ENCODE measurements around the gene ZNF205.

ZNF205 gene

DNA sequence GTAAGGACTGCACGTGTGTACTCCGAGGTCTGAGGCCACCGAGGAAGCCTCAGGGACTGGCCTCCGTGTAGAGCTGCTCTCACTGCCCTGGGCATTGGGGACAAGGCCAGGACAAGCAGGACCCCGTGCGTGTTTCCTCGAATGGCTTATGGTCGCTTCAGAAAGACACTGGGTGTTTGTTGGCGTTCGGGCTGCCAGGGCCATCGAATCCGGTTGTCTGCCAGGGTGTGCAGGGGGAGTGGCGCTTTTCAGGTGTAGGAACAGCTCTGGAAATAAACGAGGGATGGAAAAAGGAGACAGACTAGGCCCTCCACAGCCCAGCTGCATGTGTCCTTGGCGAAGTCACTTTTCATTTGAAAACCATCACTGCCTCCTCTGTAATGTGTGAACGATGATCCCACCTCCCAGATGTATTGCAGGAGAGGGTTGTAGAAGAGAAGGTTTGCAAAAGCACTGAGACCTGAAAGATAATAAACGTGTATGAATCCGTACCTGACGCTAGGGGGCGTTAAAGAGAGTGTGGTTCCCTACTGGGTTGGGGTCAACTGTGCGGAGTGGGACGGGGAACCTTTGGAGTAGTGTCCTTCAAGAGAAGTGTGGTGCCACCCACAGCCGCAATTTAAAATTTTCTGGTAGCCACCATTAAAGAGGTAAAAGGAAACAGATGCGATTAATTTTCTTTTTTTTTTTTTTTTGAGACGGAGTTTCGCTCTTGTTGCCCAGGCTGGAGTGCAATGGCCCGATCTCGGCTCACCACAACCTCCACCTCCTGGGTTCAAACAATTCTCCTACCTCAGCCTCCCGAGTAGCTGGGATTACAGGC is 11.2 kb upstream of the ZNF205 start:
- peak; percentile 38 to 43 for DNase-seq (ENCODE audit: low read depth in 2 of 2)

DNA sequence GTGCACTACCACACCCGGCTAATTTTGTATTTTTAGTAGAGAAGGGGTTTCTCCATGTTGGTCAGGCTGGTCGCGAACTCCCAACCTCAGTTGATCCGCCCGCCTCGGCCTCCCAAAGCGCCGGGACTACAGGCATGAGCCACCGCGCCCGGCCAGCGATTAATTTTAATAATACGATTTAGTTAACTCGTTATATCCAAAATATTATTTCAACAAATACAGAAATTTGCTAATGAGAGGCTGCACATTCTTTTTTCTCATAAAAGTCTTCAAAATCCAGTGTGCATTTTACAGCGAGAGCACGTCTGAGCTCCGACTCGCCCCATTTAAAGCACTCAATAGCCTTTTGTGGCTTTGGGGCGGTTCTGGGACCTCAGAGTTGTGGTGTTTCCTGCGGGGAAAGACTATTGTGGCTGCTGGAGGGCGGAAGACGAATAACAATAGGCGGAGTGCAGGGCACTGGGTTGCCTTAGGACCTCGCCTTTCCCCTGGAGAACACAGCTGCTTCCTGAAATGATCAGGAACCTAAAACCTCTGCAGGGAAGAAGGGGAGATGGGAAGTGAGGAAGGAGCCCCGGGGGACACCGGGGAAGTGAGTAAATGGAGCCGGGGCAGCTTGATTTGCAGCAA is 10.4 kb upstream of the ZNF205 start:
- DNase-seq (ENCODE audit: low read depth in 2 of 2) = no peak

DNA sequence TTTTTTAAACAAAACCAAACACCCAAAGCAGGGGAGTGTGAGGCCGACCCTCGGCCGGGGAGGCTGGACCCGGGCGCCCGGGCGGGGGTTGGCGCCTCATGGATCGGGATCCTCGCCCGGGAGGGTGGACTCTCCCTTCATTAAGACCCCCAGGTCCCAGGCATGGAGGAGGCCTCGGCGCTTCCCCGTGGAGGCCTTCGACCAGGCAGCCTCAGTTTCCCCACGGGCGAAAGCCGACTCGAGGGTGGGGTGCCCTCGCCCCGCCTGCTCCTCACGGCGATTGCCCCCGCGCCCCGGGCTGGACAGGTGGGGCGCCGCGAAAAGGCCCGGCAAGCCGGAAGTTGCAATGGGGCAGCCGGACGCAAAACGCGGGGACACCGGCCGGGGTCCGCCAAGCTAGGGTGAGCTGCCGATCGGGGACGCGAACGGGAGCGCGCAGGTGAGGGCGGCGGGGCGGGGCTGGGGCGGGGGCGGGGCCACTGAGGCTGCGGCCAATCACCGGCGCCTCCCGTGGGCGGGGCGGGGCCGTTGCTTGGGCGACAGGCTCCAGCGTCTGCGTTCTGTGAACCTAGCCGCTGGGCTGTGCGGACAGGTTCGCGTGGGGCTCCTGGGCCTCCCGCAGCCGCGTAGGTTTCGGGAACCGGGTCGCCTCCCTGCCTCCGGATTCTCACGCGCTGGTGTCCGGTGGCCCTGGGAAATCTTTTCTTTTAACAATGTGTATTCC is 6.0 kb upstream of the ZNF205 start:
- DNase-seq (ENCODE audit: low read depth in 2 of 2) = peak; percentile 89 to 91

DNA sequence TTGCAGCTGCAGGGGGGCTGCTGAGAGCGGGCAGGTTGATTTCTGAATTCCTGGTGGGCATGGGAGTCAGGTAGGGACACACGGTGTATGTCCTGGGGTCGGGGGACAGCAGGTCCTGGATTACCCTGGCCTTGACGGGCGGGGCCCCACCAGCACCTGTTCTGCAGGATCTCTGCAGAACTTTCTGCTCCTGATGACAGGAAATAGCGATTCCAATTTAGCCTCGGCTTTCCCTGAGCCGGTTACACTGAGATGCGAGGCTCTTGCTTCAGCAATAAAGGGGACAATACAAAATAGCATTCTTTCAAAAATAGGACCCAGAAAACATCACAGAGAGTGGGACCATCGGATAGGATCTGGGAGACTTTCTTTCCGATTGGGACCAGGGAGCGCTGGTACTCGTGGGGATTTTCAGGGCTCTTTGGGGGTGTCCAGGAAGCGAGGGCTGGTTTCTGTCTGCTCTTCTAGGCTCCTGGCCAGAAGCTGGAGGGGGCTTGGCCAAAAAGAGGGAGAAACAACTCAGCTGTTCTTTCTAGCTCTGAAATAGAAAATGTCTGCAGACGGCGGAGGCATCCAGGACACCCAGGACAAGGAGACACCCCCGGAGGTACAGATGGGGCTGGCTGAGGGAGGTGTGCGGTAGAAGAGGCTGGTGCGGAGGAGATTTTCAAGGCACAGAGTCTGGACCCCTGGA is 642 bp downstream of the ZNF205 start:
- DNase-seq (ENCODE audit: low read depth in 2 of 2) = no peak

DNA sequence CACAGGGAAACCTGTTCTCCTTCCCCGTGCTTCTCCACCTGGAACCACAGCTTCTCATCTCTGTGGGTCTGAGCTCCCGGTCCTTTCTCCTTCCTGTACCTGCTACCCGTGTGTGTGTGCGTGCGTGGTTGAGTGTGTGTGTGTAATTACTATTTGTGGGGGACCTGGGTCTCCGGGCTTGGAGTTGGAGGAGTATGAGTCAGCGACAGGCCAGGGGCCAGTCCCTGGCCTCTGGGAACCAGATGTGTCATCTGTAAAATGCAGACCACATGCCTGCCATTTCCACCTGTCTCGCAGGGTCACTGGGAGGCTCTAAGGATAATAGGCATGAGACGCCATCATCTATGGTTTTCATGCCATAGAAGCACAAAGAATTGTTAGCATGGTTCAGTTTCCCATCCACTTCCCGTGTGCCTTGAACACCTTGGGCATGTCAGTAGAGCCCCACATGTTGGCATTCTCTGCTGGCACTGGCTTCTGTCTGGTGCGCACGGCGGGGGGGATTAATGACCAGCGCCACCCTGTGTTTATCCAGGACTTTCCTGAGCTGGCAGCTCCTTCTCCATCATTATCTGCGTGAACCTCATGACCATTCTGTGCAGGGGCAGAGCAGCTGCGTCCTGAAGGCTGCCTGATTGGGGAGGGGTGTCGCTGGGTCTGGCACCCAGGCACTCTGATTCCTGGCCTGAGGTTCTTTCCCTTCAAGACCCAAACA is 1.5 kb downstream of the ZNF205 start:
- no peak for DNase-seq (ENCODE audit: low read depth in 2 of 2)

DNA sequence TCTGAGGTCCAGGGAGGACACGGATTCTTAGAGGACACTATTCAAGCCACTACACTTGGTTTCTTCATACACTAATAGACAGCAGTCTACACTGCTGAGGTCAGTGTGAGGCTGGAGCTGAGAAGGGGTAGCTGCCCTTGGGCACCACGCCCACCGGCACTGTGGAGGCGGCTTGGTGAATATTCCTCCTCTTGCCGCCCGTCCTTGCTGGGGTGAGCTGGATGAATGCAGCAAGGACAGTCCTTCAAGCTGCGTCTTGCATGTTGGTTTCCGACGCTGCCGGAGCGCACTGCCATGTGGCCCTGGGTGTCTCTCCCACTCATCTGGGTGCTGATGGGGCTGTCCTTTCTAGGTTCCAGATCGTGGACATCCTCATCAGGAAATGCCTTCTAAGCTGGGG is 2.6 kb downstream of the ZNF205 start:
- no peak for DNase-seq (ENCODE audit: low read depth in 2 of 2)

DNA sequence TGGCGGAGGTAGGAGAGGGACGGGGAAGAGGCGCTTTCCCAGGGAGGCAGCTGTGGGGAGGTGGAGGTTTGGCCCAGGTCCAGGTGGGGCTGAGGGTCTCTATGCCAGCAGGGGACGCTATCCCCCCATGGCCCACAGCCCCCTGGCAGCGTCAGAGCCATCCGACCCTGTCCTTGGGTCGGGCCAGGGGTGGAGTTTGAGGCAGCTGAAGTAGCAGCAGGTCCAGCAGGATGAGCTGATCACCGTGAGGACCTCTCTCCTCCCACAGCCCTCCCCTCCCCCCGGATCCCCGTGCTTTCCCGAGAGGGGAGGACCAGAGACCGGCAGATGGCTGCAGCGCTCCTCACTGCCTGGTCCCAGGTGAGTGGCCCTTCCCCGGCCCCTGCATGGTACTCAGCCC is 3.2 kb downstream of the ZNF205 start:
- no peak for DNase-seq (ENCODE audit: low read depth in 2 of 2)

DNA sequence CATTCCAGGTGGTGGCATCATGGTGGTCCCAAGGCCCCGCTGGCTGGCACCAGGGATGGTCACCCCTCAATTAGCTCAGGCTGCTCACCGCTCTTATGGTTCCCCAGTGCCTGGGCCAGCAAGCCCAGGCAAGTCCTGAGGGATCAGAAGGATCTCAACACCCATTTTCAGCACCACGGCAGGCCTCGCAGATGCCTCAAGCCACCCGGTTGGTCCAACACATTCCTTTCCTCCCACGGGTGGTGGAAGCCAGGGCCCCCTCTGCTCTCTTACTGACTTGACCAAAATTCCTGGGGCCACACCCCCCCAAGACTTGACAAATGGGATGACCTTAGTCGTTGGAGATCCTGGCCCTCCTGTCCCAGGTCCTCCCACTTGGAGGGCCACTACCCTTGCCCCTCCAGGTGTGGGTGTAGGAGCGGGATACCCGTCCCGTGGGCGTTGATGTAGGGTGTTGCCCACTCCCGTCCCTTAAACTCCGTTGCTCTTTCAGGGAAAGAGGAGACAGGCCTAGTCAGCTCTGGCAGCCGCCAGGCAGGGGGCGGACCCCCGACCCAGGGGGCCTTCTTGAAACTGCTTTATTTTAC is 5.9 kb downstream of the ZNF205 start:
- no peak for DNase-seq (ENCODE audit: low read depth in 2 of 2)

DNA sequence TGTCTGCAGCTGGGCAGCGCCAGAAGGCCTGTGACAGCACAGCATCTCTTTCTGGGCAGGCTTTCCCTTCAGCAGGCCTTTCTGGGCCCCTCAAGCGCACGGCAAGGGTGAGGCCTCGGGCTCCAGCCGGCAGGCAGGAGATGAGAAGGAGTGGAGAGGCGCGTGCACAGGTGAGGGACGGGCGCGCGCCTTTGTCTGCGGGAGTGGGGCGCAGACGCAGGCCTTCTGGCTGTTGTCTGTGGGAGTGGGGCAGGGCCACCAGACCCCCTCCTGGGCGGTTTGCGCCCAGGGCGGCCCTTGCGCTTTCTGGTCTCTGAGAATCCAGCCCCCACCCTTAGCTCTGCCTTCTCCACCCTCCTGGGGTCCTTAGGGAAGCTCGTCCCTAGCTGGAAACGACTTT is 6.5 kb downstream of the ZNF205 start:
- no peak for DNase-seq (ENCODE audit: low read depth in 2 of 2)

DNA sequence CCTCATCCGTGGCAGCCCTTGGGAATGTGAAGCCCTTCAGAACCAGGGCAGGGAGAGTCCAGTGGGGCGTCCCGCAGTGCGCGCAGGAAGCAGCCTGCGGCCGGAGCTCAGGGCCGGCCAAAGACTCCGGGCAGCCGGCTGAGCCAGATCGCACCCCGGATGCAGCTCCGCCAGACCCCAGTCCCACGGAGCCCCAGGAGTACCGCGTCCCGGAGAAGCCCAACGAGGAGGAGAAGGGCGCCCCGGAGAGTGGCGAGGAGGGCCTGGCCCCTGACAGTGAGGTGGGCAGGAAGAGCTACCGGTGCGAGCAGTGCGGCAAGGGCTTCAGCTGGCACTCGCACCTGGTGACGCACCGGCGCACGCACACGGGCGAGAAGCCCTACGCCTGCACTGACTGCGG is 6.9 kb downstream of the ZNF205 start:
- no peak for DNase-seq (ENCODE audit: low read depth in 2 of 2)

DNA sequence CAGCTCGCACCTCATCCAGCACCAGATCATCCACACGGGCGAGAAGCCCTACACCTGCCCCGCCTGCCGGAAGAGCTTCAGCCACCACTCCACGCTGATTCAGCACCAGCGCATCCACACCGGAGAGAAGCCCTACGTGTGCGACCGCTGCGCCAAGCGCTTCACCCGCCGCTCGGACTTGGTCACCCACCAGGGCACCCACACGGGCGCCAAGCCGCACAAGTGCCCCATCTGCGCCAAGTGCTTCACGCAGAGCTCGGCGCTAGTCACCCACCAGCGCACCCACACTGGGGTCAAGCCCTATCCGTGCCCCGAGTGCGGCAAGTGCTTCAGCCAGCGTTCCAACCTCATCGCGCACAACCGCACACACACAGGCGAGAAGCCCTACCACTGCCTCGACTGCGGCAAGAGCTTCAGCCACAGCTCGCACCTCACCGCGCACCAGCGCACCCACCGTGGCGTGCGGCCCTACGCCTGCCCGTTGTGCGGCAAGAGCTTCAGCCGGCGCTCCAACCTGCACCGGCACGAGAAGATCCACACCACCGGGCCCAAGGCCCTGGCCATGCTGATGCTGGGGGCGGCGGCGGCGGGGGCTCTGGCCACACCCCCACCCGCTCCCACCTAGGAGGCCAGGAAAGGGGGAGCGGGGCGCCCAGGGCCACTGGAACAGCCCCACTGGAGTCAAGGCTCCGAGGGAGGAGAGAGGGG is 7.5 kb downstream of the ZNF205 start:
- DNase-seq (ENCODE audit: low read depth in 2 of 2) = no peak

DNA sequence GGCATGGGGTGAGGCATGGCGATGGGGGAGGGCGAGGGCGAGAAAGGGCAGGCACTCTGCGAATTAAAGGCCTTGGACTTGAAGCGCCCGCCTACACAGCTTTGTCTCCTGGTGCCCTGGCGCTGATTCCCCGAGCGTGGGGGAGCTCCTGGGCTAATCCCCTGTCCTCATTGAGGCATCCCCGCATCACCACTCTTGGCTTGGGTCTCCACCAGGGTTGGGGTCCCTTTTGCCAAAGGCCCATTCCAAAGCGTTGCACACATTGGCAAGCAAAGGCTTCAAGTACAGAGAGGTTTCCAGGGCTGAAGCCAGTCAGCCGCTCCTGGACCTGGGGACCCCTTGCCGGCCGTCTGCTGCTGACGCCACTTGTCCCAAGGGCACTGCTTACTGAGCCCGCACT is 8.0 kb downstream of the ZNF205 start:
- no peak for DNase-seq (ENCODE audit: low read depth in 2 of 2)

DNA sequence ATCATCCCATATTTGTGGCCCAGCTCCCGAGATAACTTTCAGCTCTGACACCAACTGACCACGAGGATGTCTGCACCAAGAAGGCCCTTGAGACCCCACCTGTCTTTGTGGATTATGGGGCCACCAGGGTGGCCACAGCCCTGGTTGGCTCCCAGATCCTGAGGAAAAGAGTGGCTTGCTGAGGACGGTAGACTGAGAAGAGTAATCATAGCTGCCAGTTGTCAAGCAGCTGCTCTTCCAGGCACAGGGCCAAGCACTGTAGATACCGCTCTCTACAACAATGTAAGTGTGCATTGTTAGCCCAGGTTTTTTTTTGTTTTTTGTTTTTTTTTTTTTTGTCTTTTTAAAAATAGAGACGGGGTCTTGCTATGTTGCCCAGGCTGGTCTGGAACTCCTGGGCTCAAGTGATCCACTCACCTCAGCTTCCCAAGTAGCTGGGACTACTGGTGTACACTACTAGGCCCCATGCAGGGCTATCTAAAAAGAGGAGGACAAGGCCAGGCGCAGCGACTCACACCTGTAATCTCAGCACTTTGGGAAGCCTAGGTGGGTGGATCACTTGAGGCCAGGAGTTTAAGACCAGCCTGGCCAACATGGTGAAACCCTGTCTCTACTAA is 9.6 kb downstream of the ZNF205 start:
- no peak for DNase-seq (ENCODE audit: low read depth in 2 of 2)

DNA sequence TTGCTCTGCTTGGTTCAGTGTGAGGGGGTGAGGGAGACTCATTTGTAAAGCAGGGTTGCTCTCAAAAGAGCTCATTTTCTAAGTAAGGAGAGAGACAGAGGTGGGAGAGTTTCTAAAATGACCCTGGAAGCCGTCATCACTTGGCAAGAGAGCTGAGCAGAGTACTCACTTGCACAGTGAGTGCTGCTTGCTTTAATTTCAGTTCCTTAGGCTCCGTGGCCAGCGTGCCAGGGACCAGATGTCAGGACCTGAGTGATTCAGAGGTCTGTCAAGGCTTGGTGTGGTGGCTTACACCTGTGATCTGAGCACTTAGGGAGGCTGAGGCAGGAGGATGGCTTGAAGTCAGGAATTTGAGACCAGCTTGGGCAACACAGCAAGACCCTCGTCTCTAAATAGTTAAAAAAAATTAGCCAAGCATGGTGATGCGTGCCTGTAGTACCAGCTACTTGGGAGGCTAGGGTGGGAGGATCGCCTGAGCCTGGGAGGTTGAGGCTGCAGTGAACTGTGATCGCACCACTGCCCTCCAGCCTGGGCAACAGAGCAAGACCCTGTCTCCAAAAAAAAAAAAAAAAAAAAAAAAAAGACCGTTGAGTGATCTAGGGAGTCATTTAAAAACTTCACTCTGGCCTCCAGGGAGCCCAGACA is 10.7 kb downstream of the ZNF205 start:
- no peak for DNase-seq (ENCODE audit: low read depth in 2 of 2)

DNA sequence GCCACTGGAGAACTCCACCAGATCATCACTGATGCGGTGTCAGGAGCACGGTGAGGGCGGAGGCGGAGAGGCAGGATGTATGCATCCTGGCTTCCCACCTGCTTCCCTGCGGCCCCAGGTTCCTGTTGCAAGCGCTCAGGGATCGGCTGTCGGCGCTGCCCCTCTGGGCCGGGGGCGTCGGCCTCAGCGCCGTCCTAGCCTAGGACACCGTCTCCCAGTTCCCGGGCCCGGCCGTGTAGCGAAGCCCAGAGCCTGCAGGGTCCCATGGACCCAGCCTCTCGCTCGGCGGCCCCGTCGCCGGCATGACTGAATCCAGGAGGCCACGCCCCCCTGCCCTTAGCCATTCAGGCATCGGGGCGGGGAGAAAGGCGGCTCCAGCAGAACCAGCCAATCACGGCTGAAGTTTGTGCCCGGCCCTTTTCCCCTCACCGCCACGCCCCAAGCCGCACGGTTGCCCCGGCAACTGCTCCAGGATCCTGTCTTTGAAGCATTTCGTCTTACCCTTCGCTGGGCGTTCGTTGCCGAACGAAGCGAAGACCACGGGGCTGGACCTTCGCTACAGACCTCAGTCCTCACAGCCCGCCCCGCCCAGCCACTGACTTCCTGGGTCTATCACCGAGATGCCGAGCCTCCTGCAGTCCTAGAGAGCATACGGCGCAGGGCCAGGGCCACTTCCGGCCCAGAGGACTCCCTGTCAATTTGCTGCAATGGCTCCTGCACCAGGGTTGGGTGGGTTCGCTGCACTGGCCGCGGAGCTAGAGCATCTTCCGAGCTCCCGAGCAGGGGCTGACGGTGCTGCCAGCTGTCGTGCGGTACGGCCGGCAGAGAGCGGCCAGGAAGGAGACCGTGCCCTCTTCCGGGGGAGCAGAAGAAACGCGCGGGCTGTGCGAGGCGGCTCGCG is 11.8 kb downstream of the ZNF205 start:
- peak; percentile 92 to 98 for DNase-seq (ENCODE audit: low read depth in 2 of 2)

DNA sequence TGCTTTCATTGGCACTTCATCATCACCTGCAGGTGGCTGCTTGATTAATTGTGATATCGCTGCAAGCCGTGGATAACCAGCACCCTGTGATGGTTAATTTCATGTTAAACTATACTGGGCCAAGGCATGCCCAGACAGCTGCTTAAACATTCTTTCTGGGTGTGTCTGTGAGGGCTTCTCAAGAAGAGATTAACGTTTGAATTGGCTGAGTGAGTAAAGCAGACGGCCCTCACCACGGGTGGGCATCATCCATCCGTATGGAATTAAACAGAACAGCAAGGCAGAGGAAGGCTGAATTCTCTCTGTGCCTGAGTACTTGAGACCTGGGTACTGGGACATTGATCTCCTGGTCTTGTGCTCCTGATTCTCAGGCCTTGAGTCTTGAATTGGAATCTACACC is 15.4 kb downstream of the ZNF205 start:
- no peak for DNase-seq (ENCODE audit: low read depth in 2 of 2)

DNA sequence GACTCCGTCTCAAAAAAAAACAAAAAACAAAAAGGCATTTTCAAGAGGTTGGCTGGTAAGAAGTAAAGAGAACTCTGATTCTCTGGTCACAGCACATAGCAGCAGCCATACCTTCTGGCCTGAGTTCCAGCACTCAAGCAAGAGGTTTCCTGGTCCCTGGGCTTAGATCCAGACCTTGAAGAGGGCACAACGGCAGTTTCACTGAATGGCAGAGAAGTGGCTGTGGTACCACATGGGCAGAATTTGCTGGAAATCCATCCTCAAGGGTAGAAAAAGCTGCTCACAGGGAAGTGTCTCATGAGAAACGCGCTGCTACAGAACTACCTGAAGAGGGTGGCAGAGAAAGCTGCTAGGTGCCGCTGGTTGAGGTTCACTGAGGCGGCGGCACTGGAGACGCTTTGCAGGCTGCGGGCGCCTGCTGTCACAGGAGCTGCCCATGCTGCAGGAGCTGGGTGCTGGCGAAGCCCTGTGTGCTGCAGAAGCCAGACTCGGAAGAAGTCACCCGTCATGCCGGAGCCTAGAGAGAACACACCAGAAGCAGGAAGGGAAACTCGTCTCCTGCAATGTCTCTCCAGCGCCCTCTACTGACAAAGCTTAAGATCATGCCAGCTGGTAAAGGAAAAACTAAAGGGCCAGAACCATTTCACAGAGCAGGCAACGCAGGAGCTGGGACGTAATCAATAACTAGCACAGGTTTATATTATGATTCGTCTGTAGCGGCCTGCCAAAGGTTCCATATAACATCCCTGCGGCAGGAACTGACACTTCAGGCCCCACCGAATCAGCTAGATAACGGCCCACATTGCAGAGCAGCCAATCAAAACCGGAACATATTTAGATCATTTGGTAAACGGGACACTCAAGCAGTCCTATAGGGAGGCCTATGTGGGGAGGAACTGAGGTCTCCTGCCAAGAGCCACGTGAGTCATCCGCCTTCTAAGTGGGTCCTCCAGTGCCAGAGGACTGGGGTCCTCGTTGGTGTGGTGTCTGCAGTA is 17.0 kb downstream of the ZNF205 start:
- DNase-seq (ENCODE audit: low read depth in 2 of 2) = peak; percentile 71 to 76
